OCI-M2 (cell line): ENCODE results near the gene DLGAP1.
"Not testable (repeated sequence)": the region's sequence is repeated elsewhere in the genome, so short reads cannot be mapped to it uniquely, and the experiment has no call there.

Experiments
- DNase-seq: peaks from one replicate; lab custom pipeline; 2025; ENCODE audit not compliant: unreplicated experiment; lab: John Stamatoyannopoulos, UW

The DLGAP1 gene

DNA sequence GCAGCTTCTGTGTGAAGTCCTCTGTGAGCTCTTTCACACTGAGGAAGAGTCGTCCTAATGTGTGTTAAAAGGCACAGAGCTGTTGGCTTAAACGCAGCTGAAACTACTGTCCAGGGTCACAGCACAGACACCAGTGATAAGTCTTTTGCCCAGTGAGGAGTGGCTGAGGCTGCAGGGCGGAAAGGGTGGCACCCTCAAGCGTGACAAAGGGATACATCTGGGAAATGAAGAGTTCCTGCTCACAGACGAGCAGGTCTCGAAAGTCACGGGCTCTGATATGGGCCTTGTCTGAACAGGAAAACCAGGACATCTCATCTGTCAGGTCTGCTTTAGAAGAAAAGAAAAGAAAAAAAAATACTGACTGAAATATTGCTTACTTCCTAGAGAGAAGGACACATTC lies 968.6 kb downstream of the DLGAP1 start:
- DNase-seq, result no peak

DNA sequence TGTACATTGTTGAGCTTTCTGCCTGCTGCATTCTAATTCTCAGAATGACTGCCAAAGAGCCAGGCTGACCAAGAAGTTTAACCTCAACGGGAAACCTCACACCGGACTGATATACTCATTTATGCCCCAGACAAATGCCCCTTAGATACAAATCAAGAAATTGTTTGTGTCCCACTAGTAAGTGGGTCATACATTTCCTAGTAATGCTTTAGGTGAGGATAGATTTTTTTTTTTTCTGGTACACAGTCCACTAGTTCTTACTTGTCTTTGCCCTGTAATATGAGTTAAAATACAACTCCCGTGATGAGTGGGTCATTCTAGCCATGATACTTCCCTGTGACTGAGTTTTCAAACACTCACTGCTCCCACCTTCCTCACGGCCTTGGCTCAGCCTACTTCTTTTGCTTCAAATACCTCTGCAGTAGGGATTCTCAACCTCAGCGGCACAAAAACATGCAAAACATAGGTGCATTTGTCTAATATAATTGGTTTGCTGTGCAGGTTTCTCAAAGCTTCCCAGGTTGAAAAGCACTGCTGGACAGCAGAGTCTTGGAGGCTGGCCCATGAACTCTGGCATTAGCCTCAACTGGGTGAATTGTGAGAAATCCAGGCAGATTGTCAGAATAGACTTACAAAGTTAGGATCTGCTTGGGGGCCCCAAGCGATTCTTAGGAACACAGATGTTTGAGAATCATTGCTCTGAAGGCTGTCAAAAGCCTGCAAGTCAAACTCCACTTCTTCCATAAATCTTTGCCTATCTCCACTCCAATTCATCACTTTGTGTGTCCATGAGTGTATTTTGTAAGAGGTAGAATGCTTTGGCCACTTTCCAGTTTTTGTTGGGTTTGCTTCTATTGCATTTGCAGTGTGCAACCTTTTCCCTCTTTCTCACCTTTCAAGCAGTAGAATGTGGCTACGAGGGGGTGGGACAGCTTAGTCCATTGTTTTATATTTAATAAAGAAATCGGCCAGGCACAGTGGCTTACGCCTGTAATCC lies 969.7 kb downstream of the DLGAP1 start:
- DNase-seq, result no peak

DNA sequence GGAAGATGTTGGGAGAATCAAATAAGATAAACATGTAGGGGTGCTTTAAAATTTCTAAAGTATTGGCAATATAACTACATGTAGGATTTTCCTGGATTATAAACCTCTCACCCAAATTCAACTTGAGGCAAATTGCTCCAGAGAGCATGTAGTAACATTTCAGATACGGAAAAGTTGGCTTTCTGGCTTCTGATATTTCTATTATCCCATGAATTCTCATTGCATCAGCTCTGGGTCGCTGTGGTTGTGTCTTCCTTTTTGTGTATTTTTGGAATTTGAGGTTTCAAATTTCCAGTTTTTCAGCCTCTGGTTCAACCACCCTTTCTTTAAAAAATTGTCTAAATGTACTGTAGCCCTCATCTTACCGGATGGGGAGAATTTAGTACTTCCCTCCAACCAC lies 972.8 kb downstream of the DLGAP1 start:
- DNase-seq, result no peak

DNA sequence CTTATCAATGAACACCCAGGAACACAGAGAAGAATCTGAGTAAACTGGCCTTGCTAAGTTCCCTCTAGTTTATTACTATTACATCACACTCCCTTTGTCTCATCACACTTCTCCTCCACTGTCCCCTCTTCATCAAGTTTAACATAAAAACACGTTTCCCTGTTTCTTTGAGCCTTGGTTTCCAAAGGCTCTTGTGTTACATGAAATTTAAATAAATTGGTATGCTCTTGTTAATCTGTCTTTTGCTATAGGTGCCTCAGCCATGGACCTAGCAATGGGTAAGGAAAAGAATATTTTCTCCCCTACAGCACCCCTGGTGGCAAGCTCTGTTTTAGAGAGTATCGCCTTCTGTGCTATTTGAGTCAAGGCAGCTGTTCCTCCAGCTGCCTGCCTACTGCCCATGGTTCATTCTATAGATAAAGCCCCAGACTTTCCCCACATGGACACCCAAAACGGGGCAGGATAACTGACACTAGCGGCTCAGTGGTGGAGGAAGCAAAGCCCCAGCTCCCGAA lies 973.4 kb downstream of the DLGAP1 start:
- peak; percentile 10 for DNase-seq

DNA sequence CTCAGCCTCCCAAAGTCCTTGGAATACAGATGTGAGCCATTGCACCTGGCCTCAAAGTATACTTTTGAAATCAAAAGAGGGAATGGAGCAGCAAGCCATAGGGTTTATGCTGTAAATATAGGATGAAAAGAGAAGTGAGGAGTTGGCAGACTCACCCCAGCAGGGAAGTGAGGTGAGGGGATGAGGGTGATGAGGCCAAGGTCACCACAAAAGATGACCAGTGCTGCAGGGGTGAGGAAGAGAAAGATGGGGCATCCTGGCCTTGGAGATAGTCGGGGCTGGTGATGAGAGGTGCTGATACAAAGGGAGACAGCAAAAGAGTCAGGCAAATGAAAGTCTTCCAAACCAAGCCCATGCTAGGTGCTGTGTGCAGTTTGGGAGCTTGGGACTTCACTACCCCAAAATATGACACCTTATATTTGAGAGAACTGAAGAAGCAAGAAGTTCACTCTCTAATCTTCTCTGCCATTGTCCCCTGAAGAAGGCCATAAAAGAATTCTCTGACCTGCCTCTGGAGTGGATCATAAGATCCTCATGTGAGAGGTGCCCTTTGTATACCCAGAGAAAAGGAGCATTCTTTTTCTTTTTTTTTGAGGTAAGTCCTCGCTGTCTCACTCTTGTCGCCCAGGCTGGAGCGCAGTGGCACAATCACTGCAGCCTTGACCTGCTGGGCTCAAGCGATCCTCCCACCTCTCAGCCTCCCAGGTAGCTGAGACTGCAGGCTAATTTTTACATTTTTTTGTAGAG lies 974.1 kb downstream of the DLGAP1 start:
- no peak for DNase-seq

DNA sequence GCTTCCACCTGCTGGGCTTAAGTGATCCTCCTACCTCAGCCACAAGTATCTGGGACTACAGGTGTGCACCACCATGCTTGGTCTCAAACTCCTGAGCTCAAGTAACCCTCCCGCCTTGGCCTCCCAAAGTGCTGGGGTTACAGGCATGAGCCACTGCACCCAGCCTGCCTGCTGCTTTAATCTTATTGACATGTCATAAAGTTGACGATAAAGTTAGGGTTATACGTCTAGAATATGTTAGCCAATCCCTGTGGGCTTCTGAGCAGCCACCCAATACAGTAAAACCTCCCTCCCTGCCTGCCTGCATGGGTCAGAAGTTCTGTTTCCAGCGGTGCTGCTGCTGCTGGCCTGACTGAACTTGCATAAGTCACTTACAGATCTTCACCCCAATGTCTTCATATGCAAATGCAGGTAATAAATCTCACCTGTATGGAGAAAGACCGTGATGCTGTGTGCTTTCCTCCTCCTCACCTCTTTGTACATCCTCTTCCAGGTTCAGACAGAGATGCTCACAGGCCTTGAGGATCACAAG lies 975.1 kb downstream of the DLGAP1 start:
- DNase-seq, result no peak

DNA sequence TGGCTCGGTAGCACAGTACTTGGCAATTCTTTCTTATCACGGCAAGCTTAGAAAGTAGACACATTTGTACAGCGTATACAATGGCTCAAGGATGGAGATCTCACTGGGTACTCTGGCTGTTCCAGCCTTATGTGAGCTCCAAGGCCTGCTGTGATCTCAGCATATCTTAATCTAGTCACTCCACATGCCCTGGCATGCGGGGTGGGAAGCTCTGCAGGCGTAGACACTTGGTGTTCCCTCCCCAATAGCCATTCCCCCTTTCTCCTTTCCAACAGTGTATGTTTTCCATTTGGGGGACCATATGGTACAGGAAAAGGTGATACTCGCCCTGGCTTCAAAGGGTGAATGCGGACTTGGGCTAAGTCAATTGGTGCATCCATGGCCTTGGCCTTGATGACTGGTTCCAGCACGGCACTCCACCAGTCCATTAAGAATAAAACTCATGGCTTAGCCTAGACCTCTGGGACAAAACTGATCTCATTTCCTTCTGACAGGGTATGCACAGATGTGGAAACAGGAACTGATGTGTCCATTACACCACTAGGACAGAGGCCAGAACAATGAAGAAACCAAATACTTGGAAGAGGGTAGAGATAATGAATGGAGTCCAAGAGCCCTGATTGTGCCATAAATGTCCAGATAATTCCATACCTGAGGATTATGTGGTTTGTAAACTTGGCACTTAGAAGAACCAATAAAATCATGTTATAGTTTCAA lies 976.7 kb downstream of the DLGAP1 start:
- DNase-seq, result no peak

DNA sequence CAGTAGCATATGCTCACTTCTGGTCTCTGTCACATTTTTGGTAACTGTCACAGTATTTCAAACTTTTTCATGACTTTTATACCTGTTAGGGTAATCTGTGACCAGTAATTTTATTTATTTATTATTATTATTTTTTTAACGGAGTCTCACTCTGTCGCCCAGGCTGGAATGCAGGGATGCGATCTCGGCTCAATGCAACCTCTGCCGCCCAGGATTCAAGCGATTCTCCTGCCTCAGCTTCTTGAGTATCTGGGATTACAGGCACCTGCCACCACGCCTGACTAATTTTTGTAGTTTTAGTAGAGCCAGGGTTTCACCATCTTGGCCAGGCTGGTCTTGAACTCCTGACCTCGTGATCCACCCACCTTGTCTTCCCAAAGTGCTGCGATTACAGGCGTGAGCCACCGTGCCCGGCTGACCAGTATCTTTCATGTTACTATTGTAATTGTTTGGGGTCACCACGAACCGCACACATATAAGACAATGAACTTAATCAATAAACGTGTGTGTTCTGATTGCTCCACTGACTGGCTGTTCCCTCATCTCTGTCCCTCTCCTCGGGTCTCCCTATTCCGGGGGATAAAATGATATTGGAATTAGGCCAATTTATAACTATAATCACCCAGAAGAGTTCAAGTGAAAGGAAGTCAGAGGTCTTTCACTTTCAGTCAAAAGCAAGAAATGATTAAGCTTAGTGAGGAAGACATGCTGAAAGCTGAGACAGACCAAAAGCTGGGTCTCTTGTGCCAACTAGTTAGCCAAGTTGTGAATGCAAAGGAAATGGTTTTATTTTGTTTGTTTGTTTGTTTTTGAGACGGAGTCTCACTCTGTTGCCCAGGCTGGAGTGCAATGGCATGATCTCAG lies 982.2 kb downstream of the DLGAP1 start:
- DNase-seq, result no peak

DNA sequence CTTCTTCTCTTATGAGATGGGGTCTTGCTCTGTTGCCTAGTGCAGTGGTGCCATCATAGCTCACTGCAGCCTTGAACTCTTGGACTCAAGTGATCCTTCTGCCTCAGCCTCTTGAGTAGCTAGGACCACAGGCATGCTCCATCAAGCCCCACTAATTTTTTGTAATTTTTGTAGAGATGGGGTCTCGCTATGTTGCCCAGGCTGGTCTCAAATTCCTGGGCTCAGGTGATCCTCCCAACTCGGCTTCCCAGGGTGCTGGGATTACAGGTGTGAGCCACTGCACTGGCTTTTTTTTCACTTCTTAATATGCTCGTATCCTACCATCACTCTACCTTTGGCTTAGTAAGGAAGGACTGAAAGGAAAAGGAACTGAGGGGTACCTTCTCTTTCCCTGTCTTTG lies 983.0 kb downstream of the DLGAP1 start:
- not testable (repeated sequence) for DNase-seq

DNA sequence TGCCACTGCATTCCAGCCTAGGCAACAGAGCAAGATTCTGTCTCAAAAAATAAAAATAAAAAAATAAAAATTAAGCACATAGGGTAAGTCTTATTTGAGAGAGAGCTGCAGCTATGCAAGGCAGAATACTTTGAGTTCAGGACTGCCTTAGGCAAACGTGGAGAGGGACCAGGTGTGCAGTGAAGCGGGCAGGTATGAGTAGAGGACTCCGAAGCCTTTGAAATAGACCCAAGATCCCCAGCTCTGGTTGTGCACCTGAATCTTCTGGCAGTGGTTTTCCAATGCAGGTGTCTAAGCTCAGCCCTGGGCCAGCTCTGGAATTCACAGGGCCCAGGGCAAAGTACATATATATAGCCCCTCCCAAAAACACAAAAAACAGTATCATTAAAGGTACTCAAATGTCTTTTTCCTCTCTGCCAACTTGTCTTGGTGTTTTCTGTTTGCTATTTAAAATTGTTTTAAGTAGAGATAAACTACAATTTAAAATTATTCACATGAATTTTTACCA lies 983.9 kb downstream of the DLGAP1 start:
- DNase-seq, result no peak

DNA sequence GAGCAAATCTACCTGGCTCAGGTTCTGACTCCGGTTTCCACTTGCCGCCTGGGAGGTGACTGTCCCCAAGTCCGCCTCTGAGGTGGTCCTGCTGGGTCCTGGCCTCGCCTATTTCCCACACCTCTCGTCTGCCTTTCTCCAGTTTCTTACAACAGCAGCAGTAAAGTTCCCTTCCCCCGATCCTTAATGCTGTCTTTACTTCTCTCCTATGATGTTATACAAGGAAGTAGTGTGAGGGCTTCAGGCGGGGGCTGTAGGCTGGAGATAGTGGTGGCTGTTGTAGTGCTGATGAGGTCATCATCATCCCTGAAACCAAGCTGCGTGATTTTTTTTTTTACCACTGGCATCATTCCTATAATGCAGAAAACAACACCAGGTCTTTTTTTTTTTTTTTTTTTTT lies 986.3 kb downstream of the DLGAP1 start:
- DNase-seq, result no peak

DNA sequence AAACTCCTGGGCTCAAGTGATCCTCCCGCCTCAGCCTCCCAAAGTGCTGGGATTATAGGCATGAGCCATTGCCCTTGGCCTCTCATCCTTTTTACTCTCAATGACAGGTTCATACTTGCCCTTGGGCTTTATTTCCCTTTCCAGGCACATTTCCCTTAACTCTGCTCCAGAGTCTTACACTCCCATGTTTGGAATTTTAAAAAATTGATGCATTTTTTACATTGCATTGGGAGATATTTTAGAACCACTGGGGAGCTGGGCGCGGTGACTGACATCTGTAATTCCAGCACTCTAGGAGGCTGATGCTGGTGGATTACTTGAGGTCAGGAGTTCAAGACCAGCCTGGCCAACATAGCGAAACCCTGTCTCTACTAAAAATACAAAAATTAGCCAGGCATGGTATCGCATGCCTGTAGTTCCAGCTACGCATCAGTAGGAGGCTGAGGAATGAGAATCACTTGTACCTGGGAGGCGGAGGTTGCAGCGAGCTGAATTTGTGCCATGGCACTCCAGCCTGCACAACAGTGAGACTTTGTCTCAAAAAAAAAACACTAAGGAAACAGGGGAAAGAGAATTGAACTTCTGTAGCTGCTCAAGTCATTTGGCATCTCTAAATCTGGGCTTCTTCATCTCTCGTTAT lies 986.9 kb downstream of the DLGAP1 start:
- no peak for DNase-seq

DNA sequence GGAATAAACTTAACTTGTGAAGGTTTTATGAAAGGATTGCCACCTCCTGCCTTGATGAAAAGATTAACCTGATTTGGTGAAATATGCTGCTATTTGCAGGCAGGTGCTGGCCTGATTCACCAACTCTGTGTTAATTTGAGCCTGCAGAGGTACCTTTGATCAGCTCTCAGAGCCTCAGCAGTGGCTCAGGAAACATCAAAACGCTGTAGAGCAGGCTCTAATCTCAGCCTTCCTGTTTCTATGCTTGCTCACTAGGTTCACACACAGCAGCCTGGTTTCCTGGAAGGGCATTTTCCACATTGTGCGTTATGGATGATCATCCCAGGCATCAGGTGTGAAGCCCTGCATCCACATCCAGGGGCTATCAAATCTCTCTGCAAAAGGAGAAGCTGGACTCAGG lies 988.2 kb downstream of the DLGAP1 start:
- no peak for DNase-seq

DNA sequence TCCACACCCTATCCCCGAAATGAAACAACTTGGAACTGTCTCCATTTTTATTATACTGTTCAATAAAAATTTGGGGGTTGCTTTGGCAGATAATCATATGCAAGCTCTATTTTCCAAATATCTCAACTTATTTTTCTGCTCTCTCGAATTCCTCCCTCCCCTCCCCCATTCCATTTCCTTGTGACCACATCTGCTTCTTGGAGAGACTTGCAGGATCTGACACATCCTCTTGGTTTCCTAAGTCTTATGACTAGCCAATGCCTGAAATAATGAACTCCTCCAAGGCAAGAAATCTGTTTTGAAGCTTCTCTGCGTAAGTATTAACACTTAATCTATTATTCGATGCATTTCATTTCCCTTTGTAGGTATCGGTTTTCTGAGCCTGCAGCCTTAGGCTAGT lies 989.1 kb downstream of the DLGAP1 start:
- no peak for DNase-seq

DNA sequence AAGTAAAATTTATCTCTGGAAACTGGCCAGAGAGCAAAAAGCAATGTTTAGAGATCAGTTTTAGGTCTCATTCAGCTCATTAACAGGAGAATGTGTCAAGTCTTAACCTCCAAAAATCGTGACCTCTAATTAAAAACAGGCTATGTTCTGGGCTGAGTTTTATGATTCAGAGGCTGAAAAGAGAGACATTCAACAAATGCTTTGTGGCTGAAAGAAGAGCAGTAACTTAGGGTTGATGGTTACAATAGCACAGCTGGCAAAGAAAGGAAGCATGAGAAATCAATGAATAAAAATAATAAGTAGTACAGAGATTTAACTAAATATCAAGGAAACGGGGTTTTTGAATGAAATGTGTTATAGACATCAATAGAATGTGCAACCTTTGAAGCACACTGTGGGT lies 992.1 kb downstream of the DLGAP1 start:
- no peak for DNase-seq

DNA sequence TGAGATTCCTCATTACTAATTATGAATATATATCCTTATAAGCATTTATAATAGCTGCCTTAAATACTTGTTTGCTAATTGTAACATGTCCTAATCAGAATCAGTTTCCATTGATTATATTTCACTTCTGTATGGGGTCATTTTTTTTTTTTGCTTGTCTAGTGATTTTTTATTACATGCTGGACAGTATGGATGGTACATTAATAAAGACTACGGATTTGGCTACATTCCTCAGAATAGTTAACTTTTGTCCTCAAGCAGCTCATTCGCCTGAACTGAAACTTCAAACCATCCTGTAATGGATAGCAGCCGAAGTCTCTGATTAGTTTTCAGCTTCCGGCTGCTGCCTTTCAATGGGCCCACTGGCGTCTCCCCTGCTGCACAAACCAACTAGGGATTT lies 993.4 kb downstream of the DLGAP1 start:
- no peak for DNase-seq

DNA sequence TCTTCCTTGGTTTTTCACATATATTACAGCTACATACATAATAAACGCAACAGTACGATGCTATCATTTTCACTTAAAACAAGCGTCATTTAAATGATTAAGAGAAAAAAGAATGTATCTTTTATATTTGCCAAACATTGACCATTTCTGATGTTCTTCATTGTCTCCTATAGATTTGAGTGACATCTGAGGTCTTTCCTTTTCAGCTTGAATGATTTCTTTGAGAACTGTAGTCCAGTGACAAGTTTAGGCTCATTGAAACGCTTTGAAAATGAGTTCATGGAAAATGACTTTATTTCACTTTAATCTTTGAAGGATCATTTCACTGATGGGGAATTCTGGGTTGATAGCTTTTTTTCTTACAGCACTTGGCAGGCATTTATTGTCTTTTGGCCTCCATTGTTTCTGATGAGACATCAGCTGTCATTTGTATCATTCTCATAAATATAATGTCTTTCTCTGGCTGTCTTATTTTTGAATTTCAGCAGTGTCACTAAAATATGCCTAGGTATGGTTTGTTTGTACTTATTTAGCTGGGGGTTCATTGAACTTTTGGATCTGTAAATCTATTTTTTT lies 994.2 kb downstream of the DLGAP1 start:
- DNase-seq, result no peak

DNA sequence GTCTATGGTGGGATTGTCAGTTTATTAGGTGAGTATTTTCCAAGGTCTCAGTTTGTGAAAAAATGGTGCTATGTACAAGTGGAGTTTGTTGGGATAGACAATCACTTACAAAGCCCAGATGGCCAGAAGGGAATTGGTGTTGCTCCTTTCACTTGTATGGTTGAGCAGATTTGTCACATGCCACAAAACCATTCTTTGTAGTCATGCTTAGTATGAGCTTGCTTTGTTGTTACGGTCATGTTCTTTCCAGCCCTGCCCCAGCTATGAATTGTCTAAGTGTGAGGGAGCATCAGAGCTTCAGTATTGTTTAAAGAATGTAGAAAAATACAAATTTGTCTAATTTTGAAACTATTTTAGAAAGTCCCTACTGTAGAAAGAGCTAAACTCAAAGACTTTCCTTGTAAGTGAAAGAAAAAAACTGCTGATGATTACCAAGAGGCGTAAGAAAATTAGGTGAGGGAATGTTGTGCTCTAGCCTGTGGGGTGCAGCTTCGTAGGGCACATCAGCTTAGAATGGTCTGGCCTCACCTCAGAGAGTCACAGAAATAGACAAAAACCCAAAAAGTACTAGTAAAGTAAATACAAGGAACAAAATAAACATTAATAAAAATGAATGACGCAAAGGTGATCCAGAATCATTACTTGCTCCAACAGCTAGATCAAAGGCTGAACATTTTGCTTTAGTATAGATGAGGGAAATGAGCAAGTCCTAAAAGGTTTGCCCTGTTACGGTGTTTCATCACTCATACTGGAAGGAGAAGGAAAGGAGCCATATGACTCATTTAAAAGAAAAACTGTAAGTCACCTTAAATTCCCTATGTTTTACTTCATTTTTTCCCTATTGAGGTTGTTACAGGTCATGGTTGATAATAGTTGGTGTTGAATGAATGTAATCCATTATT lies 995.9 kb downstream of the DLGAP1 start:
- DNase-seq, result no peak
